Loucy (cell line): ENCODE measurements around the gene ZNF121.

ENCODE experiments used
- H2AFZ ChIP-seq: fragments of 200-600 bp; sonication (generic); 2 replicates; pipeline ENCODE4 v1.6.0; 2016; ENCODE audit warnings: antibody characterized with exemption, mild to moderate bottlenecking, low read length, moderate library complexity
- H3F3A ChIP-seq: fragments of 200-600 bp; 2 replicates; pipeline ENCODE4 v1.6.0; 2016; ENCODE audit warnings: antibody characterized with exemption, low read depth, mild to moderate bottlenecking
- H3K27me3 ChIP-seq: fragments of 200-600 bp; sonication (generic); 2 replicates; pipeline ENCODE4 v1.6.1; 2014; ENCODE audit warnings: low read length, mild to moderate bottlenecking; ENCODE audit not compliant: insufficient read depth, poor library complexity, severe bottlenecking
- H3K36me3 ChIP-seq: fragments of 200-600 bp; sonication (generic); 2 replicates; pipeline ENCODE4 v1.6.1; 2016; ENCODE audit warnings: low read length; ENCODE audit not compliant: insufficient read depth
- H3K4me1 ChIP-seq: fragments of 200-600 bp; sonication (generic); 2 replicates; pipeline ENCODE4 v1.5.1; 2014; ENCODE audit warnings: low read length, mild to moderate bottlenecking; ENCODE audit not compliant: insufficient read depth, poor library complexity, severe bottlenecking
- H3K4me2 ChIP-seq: fragments of 200-600 bp; sonication (generic); 2 replicates; pipeline ENCODE4 v1.6.0; 2014; ENCODE audit warnings: antibody characterized with exemption, low read length, low read depth, mild to moderate bottlenecking; ENCODE audit not compliant: poor library complexity, severe bottlenecking
- H3K4me3 ChIP-seq: fragments of 200-600 bp; sonication (generic); 2 replicates; pipeline ENCODE4 v1.5.1; 2014; ENCODE audit warnings: low read length, mild to moderate bottlenecking, mixed read lengths; ENCODE audit not compliant: poor library complexity, severe bottlenecking
- H3K79me2 ChIP-seq: fragments of 200-600 bp; sonication (generic); 2 replicates; pipeline ENCODE4 v1.6.1; 2014; ENCODE audit warnings: low read length; ENCODE audit not compliant: insufficient read depth
- H3K9ac ChIP-seq: fragments of 200-600 bp; sonication (generic); 2 replicates; pipeline ENCODE4 v1.6.0; 2014; ENCODE audit warnings: mild to moderate bottlenecking, low read depth, low read length, moderate library complexity; ENCODE audit not compliant: poor library complexity, severe bottlenecking
- H3K9me2 ChIP-seq: fragments of 200-600 bp; sonication (generic); replicated peaks from 2 replicates; pipeline ENCODE4 v1.6.1; 2016; ENCODE audit warnings: low read depth, low read length, mixed read lengths
- H3K9me3 ChIP-seq: fragments of 200-600 bp; sonication (generic); 2 replicates; pipeline ENCODE4 v1.6.1; 2014; ENCODE audit warnings: mild to moderate bottlenecking, antibody characterized with exemption, low read length, low read depth; ENCODE audit not compliant: insufficient read depth
- H4K20me1 ChIP-seq: fragments of 200-600 bp; sonication (generic); 2 replicates; pipeline ENCODE4 v1.6.0; 2014; ENCODE audit warnings: antibody characterized with exemption, low read length, mild to moderate bottlenecking; ENCODE audit not compliant: insufficient read depth, poor library complexity, severe bottlenecking
- EZH2phosphoT487 ChIP-seq: fragments of 200-600 bp; IDR thresholded peaks from 2 replicates; pipeline ENCODE4 v1.6.1; 2018; ENCODE audit warnings: antibody characterized with exemption, mild to moderate bottlenecking, moderate library complexity, borderline replicate concordance
- TF ChIP-seq, protein P1 (sequence below): fragments of 200-600 bp; sonication (generic); conservative IDR thresholded peaks from 2 replicates; pipeline ENCODE4 v1.5.1; 2014; ENCODE audit warnings: mild to moderate bottlenecking, antibody characterized with exemption, low read length

ZNF121 gene

DNA sequence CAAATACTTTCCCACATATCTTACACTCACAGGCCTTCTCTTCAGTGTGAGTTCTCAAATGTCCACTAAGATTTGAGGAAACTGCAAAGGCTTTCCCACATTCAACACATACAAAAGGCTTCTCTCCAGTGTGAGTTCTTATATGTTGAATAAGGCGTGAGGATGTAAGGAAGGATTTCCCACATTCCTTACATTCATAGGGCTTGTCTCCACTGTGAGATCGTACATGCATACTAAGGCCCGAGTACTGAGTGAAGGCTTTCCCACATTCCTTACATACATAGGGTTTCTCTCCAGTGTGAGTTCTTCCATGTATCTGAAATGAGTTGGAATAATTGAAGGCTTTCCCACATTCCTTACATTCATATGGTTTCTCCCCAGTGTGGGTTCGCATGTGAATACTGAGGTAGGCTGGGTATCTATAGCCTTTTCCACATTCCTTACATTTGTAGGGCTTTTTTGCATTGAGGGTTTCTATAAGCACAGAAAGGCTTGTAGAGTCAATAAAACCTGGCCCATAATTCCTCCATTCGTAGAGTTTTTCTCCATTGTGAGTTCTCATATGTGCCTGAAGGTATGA is 55.5 kb downstream of the ZNF121 start:
- H3K27me3 ChIP-seq, result no peaks in the 10 kb centered on the region
- no peaks in the 10 kb centered on the region for H3F3A ChIP-seq
- no peaks in the 10 kb centered on the region for H3K9me2 ChIP-seq
- no peak overlapping the region for H2AFZ ChIP-seq
- no peak overlapping the region for H3K4me3 ChIP-seq
- peaks cover 36% of the 10 kb centered on the region for H3K9me3 ChIP-seq
- H3K79me2 ChIP-seq, result no peaks in the 10 kb centered on the region
- H4K20me1 ChIP-seq, result no peaks in the 10 kb centered on the region
- no peak overlapping the region for H3K4me2 ChIP-seq
- peaks cover 44% of the 10 kb centered on the region for H3K36me3 ChIP-seq
- TF ChIP-seq EZH2phosphoT487, result no peak
- TF ChIP-seq, protein P1, sequence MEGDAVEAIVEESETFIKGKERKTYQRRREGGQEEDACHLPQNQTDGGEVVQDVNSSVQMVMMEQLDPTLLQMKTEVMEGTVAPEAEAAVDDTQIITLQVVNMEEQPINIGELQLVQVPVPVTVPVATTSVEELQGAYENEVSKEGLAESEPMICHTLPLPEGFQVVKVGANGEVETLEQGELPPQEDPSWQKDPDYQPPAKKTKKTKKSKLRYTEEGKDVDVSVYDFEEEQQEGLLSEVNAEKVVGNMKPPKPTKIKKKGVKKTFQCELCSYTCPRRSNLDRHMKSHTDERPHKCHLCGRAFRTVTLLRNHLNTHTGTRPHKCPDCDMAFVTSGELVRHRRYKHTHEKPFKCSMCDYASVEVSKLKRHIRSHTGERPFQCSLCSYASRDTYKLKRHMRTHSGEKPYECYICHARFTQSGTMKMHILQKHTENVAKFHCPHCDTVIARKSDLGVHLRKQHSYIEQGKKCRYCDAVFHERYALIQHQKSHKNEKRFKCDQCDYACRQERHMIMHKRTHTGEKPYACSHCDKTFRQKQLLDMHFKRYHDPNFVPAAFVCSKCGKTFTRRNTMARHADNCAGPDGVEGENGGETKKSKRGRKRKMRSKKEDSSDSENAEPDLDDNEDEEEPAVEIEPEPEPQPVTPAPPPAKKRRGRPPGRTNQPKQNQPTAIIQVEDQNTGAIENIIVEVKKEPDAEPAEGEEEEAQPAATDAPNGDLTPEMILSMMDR, result no peak
- no peaks in the 10 kb centered on the region for H3K4me1 ChIP-seq
- no peak overlapping the region for H3K9ac ChIP-seq

DNA sequence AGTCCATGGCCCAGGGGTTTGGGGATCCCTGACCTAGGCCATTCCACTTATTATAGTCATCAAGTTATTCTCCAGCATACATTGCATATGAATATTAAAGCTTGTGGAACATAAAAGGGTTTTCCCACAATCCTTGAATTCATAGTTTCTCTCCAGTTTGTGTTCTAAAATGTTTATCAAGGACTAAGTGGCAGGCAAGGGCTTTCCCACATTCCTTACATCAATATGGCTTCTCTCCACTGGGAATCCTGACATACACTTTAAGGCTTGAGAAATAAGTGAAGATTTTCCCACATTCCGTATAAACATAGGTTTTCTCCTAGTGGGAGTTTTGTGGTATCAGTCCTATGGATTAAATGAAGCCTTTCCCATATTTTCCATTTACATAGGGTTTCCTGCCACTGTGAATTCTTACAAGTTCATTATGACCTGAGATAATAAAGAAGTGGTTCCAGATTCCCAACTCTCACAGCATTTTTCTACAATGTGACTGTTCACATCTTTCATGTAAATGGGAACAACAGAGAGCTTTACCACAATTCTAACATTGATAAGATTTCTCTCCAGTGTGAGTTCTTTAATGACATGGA is 60.3 kb downstream of the ZNF121 start:
- Histone ChIP-seq H2AFZ (no peak overlapping the region), H3K9me2 (no peaks in the 10 kb centered on the region), H4K20me1 (no peaks in the 10 kb centered on the region), H3K27me3 (no peaks in the 10 kb centered on the region), H3K9me3 (peaks cover 35% of the 10 kb centered on the region; the same call in 1 of the 2 replicates), H3K4me3 (no peak overlapping the region), H3K4me2 (no peak overlapping the region), H3F3A (no peaks in the 10 kb centered on the region), H3K36me3 (peaks cover 9% of the 10 kb centered on the region; the same call in 1 of the 2 replicates), H3K4me1 (no peaks in the 10 kb centered on the region), H3K79me2 (no peaks in the 10 kb centered on the region), H3K9ac (no peak overlapping the region)
- TF ChIP-seq, protein P1, result no peak
- TF ChIP-seq EZH2phosphoT487, result no peak
